DOHH2 (cell line): ENCODE results near the gene CNPY4.

Experiments used
- EZH2phosphoT487 ChIP-seq: fragments of 200-600 bp; sonication (generic); IDR thresholded peaks from 2 replicates; pipeline ENCODE4 v1.6.1; 2017; ENCODE audit warnings: borderline replicate concordance, mild to moderate bottlenecking, antibody characterized with exemption, low read length, moderate library complexity, mixed read lengths
- TF ChIP-seq, protein P1 (sequence below): fragments of 200-600 bp; sonication (generic); IDR thresholded peaks from one replicate; pipeline ENCODE4 v1.5.1; 2014; ENCODE audit warnings: antibody characterized with exemption, mild to moderate bottlenecking, low read depth, low read length; ENCODE audit not compliant: poor library complexity, severe bottlenecking

- no peak for TF ChIP-seq EZH2phosphoT487
- TF ChIP-seq, protein P1, sequence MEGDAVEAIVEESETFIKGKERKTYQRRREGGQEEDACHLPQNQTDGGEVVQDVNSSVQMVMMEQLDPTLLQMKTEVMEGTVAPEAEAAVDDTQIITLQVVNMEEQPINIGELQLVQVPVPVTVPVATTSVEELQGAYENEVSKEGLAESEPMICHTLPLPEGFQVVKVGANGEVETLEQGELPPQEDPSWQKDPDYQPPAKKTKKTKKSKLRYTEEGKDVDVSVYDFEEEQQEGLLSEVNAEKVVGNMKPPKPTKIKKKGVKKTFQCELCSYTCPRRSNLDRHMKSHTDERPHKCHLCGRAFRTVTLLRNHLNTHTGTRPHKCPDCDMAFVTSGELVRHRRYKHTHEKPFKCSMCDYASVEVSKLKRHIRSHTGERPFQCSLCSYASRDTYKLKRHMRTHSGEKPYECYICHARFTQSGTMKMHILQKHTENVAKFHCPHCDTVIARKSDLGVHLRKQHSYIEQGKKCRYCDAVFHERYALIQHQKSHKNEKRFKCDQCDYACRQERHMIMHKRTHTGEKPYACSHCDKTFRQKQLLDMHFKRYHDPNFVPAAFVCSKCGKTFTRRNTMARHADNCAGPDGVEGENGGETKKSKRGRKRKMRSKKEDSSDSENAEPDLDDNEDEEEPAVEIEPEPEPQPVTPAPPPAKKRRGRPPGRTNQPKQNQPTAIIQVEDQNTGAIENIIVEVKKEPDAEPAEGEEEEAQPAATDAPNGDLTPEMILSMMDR, result no peak
Measured at GRCh38 chr7:100098913-100099312, 20.5 kb upstream of the CNPY4 start.
